B cell (primary cell): ENCODE data around the gene MMP3. TPM values are rescaled to one million over a fixed set of nuclear protein-coding genes. Genes with fewer than 3 reads are reported as not detected.

ENCODE experiments used
- ATAC-seq: fragments of 200-7000 bp; cut with Tn5 transposase; one replicate; pipeline ENCODE4 v1.10.0; 2021; ENCODE audit warnings: low read depth, mild to moderate bottlenecking, moderate number of reproducible peaks, moderate library complexity
- CTCF ChIA-PET: fragments of 350-600 bp; sonication (Branson Sonifier 250); formaldehyde crosslinking; loops from one replicate; lab custom pipeline; 2021; ENCODE audit warnings: antibody characterized with exemption, inconsistent platforms; lab: Charles Lee
- POLR2A ChIA-PET: fragments of 350-600 bp; sonication (Branson Sonifier 250); formaldehyde crosslinking; loops from one replicate; lab custom pipeline; 2021; ENCODE audit warnings: antibody characterized with exemption; lab: Charles Lee
- DNase-seq: peaks from one replicate; pipeline ENCODE4 v3.0.0; 2013
- H2AFZ ChIP-seq: 2 replicates; pipeline ENCODE4 v1.6.1; 2012; ENCODE audit warnings: mild to moderate bottlenecking, low read depth, low read length; ENCODE audit not compliant: insufficient read depth, poor library complexity, severe bottlenecking
- H3K27ac ChIP-seq, 2 donors: 1 replicate in 1 of 2; 2 replicates in 1 of 2; pipeline ENCODE4 v1.5.1; 2012 to 2013; ENCODE audit warnings: low read length in 2 of 2, mild to moderate bottlenecking in 2 of 2, moderate library complexity in 1 of 2
- H3K27me3 ChIP-seq, 4 experiments: fragments of 200-600 bp in 1 of 4; sonication (generic) in 1 of 4; replicated peaks in 1 of 4; 1 replicate in 2 of 4; 2 replicates in 2 of 4; pipeline versions ENCODE4 v1.6.1 to v1.7.0; 2013 to 2016; ENCODE audit warnings: low read length in 3 of 4, mild to moderate bottlenecking in 2 of 4, mixed read lengths in 1 of 4, moderate library complexity in 1 of 4; ENCODE audit not compliant: insufficient read depth in 4 of 4, control insufficient read depth in 3 of 4; ENCODE audit errors: control extremely low read depth in 1 of 4
- H3K36me3 ChIP-seq, 2 experiments: replicated peaks in 1 of 2; 1 replicate in 1 of 2; 2 replicates in 1 of 2; pipeline versions ENCODE4 v1.6.1 to v1.7.1; 2013; ENCODE audit warnings: low read length in 1 of 2; ENCODE audit not compliant: insufficient read depth in 2 of 2, control insufficient read depth in 1 of 2; ENCODE audit errors: control extremely low read depth in 1 of 2, extremely low read depth in 1 of 2
- H3K4me1 ChIP-seq, 2 donors: fragments of 200-600 bp in 1 of 2; sonication (generic) in 1 of 2; 1 replicate in 1 of 2; 2 replicates in 1 of 2; pipeline versions ENCODE4 v1.5.1 to v1.6.1; 2013 to 2017; ENCODE audit warnings: low read length in 2 of 2; ENCODE audit not compliant: control insufficient read depth in 2 of 2, insufficient read depth in 2 of 2
- H3K4me2 ChIP-seq: replicated peaks from 2 replicates; pipeline ENCODE3; 2012; ENCODE audit warnings: mild to moderate bottlenecking, low read depth, low read length; ENCODE audit not compliant: poor library complexity, severe bottlenecking
- H3K4me3 ChIP-seq, 5 experiments: fragments of 200-600 bp in 1 of 5; sonication (generic) in 1 of 5; 1 replicate in 3 of 5; 2 replicates in 2 of 5; pipeline versions ENCODE4 v1.5.1 to v1.7.0; 2011 to 2016; ENCODE audit warnings: low read length in 4 of 5, mild to moderate bottlenecking in 4 of 5, low read depth in 2 of 5, control low read depth in 1 of 5, moderate library complexity in 1 of 5; ENCODE audit not compliant: insufficient read depth in 1 of 5; ENCODE audit errors: control extremely low read depth in 1 of 5, extremely low read depth in 1 of 5
- H3K79me2 ChIP-seq: fragments of 200-600 bp; sonication (generic); one replicate; pipeline ENCODE4 v1.6.0; 2016; ENCODE audit warnings: low read length; ENCODE audit not compliant: control insufficient read depth, insufficient read depth
- H3K9ac ChIP-seq: fragments of 200-600 bp; sonication (generic); 2 replicates; pipeline ENCODE4 v1.6.1; 2017; ENCODE audit warnings: mild to moderate bottlenecking, low read length, moderate library complexity
- H3K9me3 ChIP-seq, 3 donors: one replicate each; pipeline versions ENCODE4 v1.6.1 to v1.7.1; 2013; ENCODE audit warnings: low read length in 2 of 3; ENCODE audit not compliant: control insufficient read depth in 2 of 3, insufficient read depth in 1 of 3; ENCODE audit errors: control extremely low read depth in 1 of 3
- H4K20me1 ChIP-seq: 2 replicates; pipeline ENCODE4 v1.6.0; 2012; ENCODE audit warnings: mild to moderate bottlenecking, low read length; ENCODE audit not compliant: insufficient read depth, control insufficient read depth, poor library complexity, severe bottlenecking
- H3K27ac Mint-ChIP-seq: one replicate; pipeline ENCODE4 v1.8.0; 2021; ENCODE audit warnings: mixed read lengths
- H3K27me3 Mint-ChIP-seq: one replicate; pipeline ENCODE4 v1.8.0; 2021; ENCODE audit warnings: mixed read lengths
- H3K4me1 Mint-ChIP-seq: one replicate; pipeline ENCODE4 v1.8.0; 2021; ENCODE audit warnings: mixed read lengths
- H3K4me3 Mint-ChIP-seq: one replicate; pipeline ENCODE4 v1.8.0; 2021; ENCODE audit warnings: mixed read lengths
- H3K9me3 Mint-ChIP-seq: one replicate; pipeline ENCODE4 v1.8.0; 2022; ENCODE audit warnings: mixed read lengths; ENCODE audit not compliant: insufficient read depth
- CTCF ChIP-seq: fragments of 200-600 bp; IDR thresholded peaks from one replicate; pipeline ENCODE4 v1.8.0; 2022; ENCODE audit warnings: antibody characterized with exemption, mild to moderate bottlenecking
- EZH2 ChIP-seq: IDR thresholded peaks from 2 replicates; pipeline ENCODE4 v1.6.1; 2012; ENCODE audit warnings: borderline replicate concordance, low read depth, mild to moderate bottlenecking, moderate library complexity, low read length; ENCODE audit not compliant: insufficient read depth, poor library complexity, severe bottlenecking
- WGBS: methylation state at CpG from one replicate; pipeline ENCODE4 v1.1.5; 2013; ENCODE audit warnings: missing lambda C conversion rate; ENCODE audit not compliant: insufficient coverage; 5-methylcytosine and 5-hydroxymethylcytosine counted together
- intact Hi-C: fragments of 100-400 bp; cut with micrococcal nuclease; formaldehyde crosslinking; loops from one replicate; pipeline ENCODE4 v1.10.0; 2022
- polyA plus RNA-seq: library from polyadenylated mRNA; depleted of rRNA; stranded (reverse); fragments of >200 nt; gene quantifications from 2 replicates; pipeline ENCODE4 v1.2.3, GENCODE V29; 2012
- total RNA-seq, 2 donors: library from RNA; stranded (reverse); fragments of 120-200 nt in 1 of 2; gene quantifications; 1 replicate in 1 of 2; 2 replicates in 1 of 2; pipeline versions ENCODE4 v1.2.3 to v1.2.4, GENCODE V29; 2013 to 2022

MMP3 gene
- total and polyA plus RNA-seq, 2 donors (not counting 1 experiment from before 2014, with no cell fraction given): not detected

DNA sequence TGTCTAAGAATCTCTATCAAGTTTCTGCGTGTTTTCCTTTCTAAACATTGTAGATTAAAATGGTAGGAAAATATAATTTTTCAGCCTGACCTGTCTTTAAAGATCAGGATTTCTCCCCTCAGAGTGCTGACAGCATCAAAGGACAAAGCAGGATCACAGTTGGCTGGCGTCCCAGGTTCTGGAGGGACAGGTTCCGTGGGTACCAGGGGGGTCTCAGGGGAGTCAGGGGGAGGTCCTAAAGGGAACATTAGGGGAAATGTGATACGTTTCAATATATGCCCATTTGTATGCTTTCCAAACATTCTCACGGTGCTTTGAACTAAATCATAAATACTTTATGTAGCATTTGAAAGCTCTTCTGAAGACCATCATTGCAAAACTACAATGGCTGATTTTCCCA lies 3.4 kb downstream of the MMP3 start:
- peaks cover 13% of the 10 kb centered on the region for H3K27me3 Mint-ChIP-seq
- Histone ChIP-seq H3K4me1 (no peaks in the 10 kb centered on the region), H3K27ac (no peak overlapping the region), H3K27me3 (no peaks in the 10 kb centered on the region), H2AFZ (no peak overlapping the region), H3K9me3 (no peaks in the 10 kb centered on the region), H3K4me2 (no peak overlapping the region), H3K79me2 (no peaks in the 10 kb centered on the region), H4K20me1 (no peaks in the 10 kb centered on the region), H3K4me3 (no peak overlapping the region), H3K36me3 (no peaks in the 10 kb centered on the region), H3K9ac (no peak overlapping the region)
- no peaks in the 10 kb centered on the region for H3K4me1 Mint-ChIP-seq
- H3K9me3 Mint-ChIP-seq: no peaks in the 10 kb centered on the region
- H3K27ac Mint-ChIP-seq: no peak overlapping the region
- ChIA-PET POLR2A (no interaction called here), CTCF (no interaction called here)
- intact Hi-C loops: no loop called here
- DNase-seq (no peak), ATAC-seq (no peak)
- TF ChIP-seq EZH2 (no peak), CTCF (no peak)
- H3K4me3 Mint-ChIP-seq: no peak overlapping the region
- WGBS: 80% methylated on average over 1 of the region's 5 CpGs

DNA sequence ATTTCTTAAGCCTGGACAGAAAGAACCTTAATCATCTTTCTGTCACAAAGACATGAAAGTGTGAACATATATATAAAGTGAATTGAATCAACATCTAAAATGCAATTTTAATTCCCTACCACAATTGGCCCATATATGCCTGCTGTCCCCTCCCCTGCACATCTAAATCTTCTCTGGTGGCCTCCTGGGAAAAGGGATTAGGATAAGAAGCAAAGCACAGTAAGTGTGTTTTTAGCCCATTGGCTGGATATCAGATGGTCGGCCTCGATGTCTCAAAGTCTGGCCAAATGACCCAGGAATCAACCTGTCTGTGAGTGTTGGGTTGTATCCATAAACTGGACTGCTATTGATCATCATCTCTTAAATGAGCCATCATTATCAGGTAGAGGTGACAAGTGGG lies 5.8 kb downstream of the MMP3 start:
- Histone ChIP-seq H3K4me3 (no peak overlapping the region), H3K27me3 (no peaks in the 10 kb centered on the region), H4K20me1 (no peaks in the 10 kb centered on the region), H3K36me3 (no peaks in the 10 kb centered on the region), H3K79me2 (no peaks in the 10 kb centered on the region), H3K4me2 (no peak overlapping the region), H3K4me1 (no peaks in the 10 kb centered on the region), H2AFZ (no peak overlapping the region), H3K27ac (no peak overlapping the region), H3K9ac (no peak overlapping the region), H3K9me3 (no peaks in the 10 kb centered on the region)
- intact Hi-C loops: no loop called here
- no peak overlapping the region for H3K4me3 Mint-ChIP-seq
- POLR2A ChIA-PET: no interaction called here
- TF ChIP-seq EZH2: no peak
- CTCF ChIA-PET: no interaction called here
- DNase-seq: no peak
- peaks cover 9% of the 10 kb centered on the region for H3K27me3 Mint-ChIP-seq
- no peaks in the 10 kb centered on the region for H3K4me1 Mint-ChIP-seq
- ATAC-seq: no peak
- H3K27ac Mint-ChIP-seq: no peak overlapping the region
- no peaks in the 10 kb centered on the region for H3K9me3 Mint-ChIP-seq
- 89% methylated on average over 2 of the region's 2 CpGs for WGBS
